Esophagus muscularis mucosa (tissue), 4 donors: ENCODE measurements around the gene DNAJC5. TPM values are rescaled to one million over a fixed set of nuclear protein-coding genes. Genes with fewer than 3 reads are reported as not detected.

Experiments
- DNase-seq: peaks from one replicate; pipeline ENCODE4 v3.0.0-alpha.2; 2017; ENCODE audit errors: extremely low spot score
- H3K27ac ChIP-seq, 4 donors: fragments of 200-600 bp; sonication (generic); replicated peaks in 1 of 4; 1 replicate in 3 of 4; 2 replicates in 1 of 4; pipeline ENCODE4 v1.5.1; 2016 to 2019; ENCODE audit warnings: mild to moderate bottlenecking in 1 of 4
- H3K27me3 ChIP-seq, 4 donors: fragments of 200-600 bp; sonication (generic); one replicate each; pipeline versions ENCODE4 v1.5.1 to v1.6.0; 2016 to 2019
- H3K36me3 ChIP-seq, 4 donors: fragments of 200-600 bp; sonication (generic); one replicate each; pipeline ENCODE4 v1.5.1; 2016 to 2019
- H3K4me1 ChIP-seq, 4 donors: fragments of 200-600 bp; sonication (generic); one replicate each; pipeline ENCODE4 v1.5.1; 2016 to 2019
- H3K4me3 ChIP-seq, 4 donors: fragments of 200-600 bp; sonication (generic); 1 replicate in 2 of 4; 2 replicates in 2 of 4; pipeline ENCODE4 v1.5.1; 2016 to 2019; ENCODE audit warnings: mild to moderate bottlenecking in 4 of 4, moderate library complexity in 1 of 4
- H3K9me3 ChIP-seq, 4 donors: fragments of 200-600 bp; sonication (generic); 1 replicate in 3 of 4; 2 replicates in 1 of 4; pipeline ENCODE4 v1.5.1; 2016 to 2019
- CTCF ChIP-seq, 3 experiments: fragments of 200-600 bp in 2 of 3; fragments of 450-650 bp in 1 of 3; sonication (generic) in 2 of 3; IDR thresholded peaks; one replicate each; pipeline ENCODE4 v1.5.1; 2017 to 2019; ENCODE audit warnings: antibody characterized with exemption in 3 of 3, mild to moderate bottlenecking in 2 of 3, moderate library complexity in 1 of 3
- EP300 ChIP-seq: sonication (generic); formaldehyde crosslinking; IDR thresholded peaks from one replicate; pipeline ENCODE4 v1.6.1; 2017; ENCODE audit warnings: antibody characterized with exemption
- POLR2A ChIP-seq: fragments of 450-650 bp; IDR thresholded peaks from one replicate; pipeline ENCODE4 v1.6.1; 2017; ENCODE audit warnings: antibody characterized with exemption, moderate library complexity, mild to moderate bottlenecking, low read depth
- POLR2AphosphoS5 ChIP-seq, 2 donors: sonication (generic); formaldehyde crosslinking; IDR thresholded peaks; one replicate each; pipeline ENCODE4 v1.6.1; 2017; ENCODE audit warnings: antibody characterized with exemption in 2 of 2
- WGBS: methylation state at CpG from one replicate; pipeline ENCODE4 v1.1.5; 2018; 5-methylcytosine and 5-hydroxymethylcytosine counted together
- intact Hi-C: fragments of 100-400 bp; cut with DNase I; formaldehyde crosslinking; loops from one replicate; pipeline ENCODE4 v1.15.1; 2023
- total RNA-seq, 4 donors: library from RNA; depleted of rRNA; stranded (reverse); fragments of >200 nt; gene quantifications; one replicate each; pipeline versions ENCODE4 v1.1.0 to v1.2.1, GENCODE V29; 2016

The DNAJC5 gene
- total RNA-seq, 4 donors from 2014 or later = 39.5 to 64.9 (median 53.1) TPM

GRCh38 chr20:63967330-63968135, 72.6 kb downstream of the DNAJC5 start:
- H3K4me1 ChIP-seq = peaks cover 20 to 38% (median 21%) of the 10 kb centered on the region in 4 donors
- no peak overlapping the region for H3K4me3 ChIP-seq
- no peak for DNase-seq
- TF ChIP-seq POLR2AphosphoS5 (IDR thresholded peaks at IDR 0.05) = no peak
- TF ChIP-seq EP300 = no peak
- TF ChIP-seq CTCF (IDR thresholded peaks at IDR 0.05) = no peak
- TF ChIP-seq POLR2A = no peak
- intact Hi-C loops = no loop called here
- no peaks in the 10 kb centered on the region for H3K9me3 ChIP-seq
- no peaks in the 10 kb centered on the region for H3K27me3 ChIP-seq
- WGBS = 92% methylated on average over 22 of the region's 28 CpGs
- peaks cover 13 to 45% (median 41%) of the 10 kb centered on the region in 4 donors for H3K36me3 ChIP-seq
- peak overlapping the region in 1 of 4 donors; percentile 70 for H3K27ac ChIP-seq

GRCh38 chr20:63968136-63968927, 73.4 kb downstream of the DNAJC5 start:
- intact Hi-C loops = no loop called here
- peak overlapping the region; percentile 70 to 78 (median 76) for H3K27ac ChIP-seq
- H3K4me1 ChIP-seq = peaks cover 20 to 43% (median 22%) of the 10 kb centered on the region in 4 donors
- TF ChIP-seq POLR2AphosphoS5 (IDR thresholded peaks at IDR 0.05) (no peak), EP300 (no peak), POLR2A (no peak), CTCF (IDR thresholded peaks at IDR 0.05) (no peak)
- peaks cover 7 to 37% (median 33%) of the 10 kb centered on the region in 4 donors for H3K36me3 ChIP-seq
- no peaks in the 10 kb centered on the region for H3K27me3 ChIP-seq
- WGBS = 80% methylated on average over 14 of the region's 14 CpGs
- H3K4me3 ChIP-seq = peak overlapping the region; percentile 62 to 86 (median 71)
- no peaks in the 10 kb centered on the region for H3K9me3 ChIP-seq
- no peak for DNase-seq

- peaks cover 0 to 29% (median 25%) of the 10 kb centered on the region in 4 donors for H3K36me3 ChIP-seq
- no peak for DNase-seq
- peaks cover 28 to 51% (median 29%) of the 10 kb centered on the region in 4 donors for H3K4me1 ChIP-seq
- H3K27me3 ChIP-seq = no peaks in the 10 kb centered on the region
- TF ChIP-seq EP300 (no peak), CTCF (IDR thresholded peaks at IDR 0.05) (no peak), POLR2A (no peak), POLR2AphosphoS5 (IDR thresholded peaks at IDR 0.05) (no peak)
- peak overlapping the region; percentile 62 to 86 (median 71) for H3K4me3 ChIP-seq
- no peaks in the 10 kb centered on the region for H3K9me3 ChIP-seq
- 9% methylated on average over 1 of the region's 70 CpGs for WGBS
- intact Hi-C loops = no loop called here
- peak overlapping the region; percentile 70 to 78 (median 76) for H3K27ac ChIP-seq
These were observed 74.2 kb downstream of the DNAJC5 start for GRCh38 chr20:63968928-63969760.

- peaks cover 29 to 61% (median 36%) of the 10 kb centered on the region in 4 donors for H3K4me1 ChIP-seq
- TF ChIP-seq CTCF (IDR thresholded peaks at IDR 0.05) = no peak
- no peak for TF ChIP-seq POLR2A
- no peak for TF ChIP-seq EP300
- TF ChIP-seq POLR2AphosphoS5 (IDR thresholded peaks at IDR 0.05) = peak in 1 of 2 donors; percentile 28
- no peaks in the 10 kb centered on the region for H3K27me3 ChIP-seq
- peak within 1 kb of the TSS; percentile 70 to 78 (median 76) for H3K27ac ChIP-seq
- DNase-seq = no peak
- H3K4me3 ChIP-seq = peak within 1 kb of the TSS; percentile 62 to 86 (median 71)
- peaks cover 0 to 23% (median 20%) of the 10 kb centered on the region in 4 donors for H3K36me3 ChIP-seq
- WGBS = 51% methylated on average over 3 of the region's 73 CpGs
- intact Hi-C loops = loop anchor here (5.0 kb wide), 2 partner anchors 58 to 183 kb away; no protein-coding TSS in a partner anchor
- H3K9me3 ChIP-seq = no peaks in the 10 kb centered on the region
These were observed 75.2 kb downstream of the DNAJC5 start, which contains the start of gene ZNF512B for GRCh38 chr20:63969838-63970713. Gene ZNF512B, minus strand, starts transcription at chr20:63969930. Its CDS starts 1,980 bp downstream, at chr20:63967950.
